HG03045 (cell line): ENCODE measurements around the gene NXPE3.
"Not testable (repeated sequence)": the region's sequence is repeated elsewhere in the genome, so short reads cannot be mapped to it uniquely, and the experiment has no call there.

Experiments used
- ATAC-seq: cut with Tn5 transposase; IDR thresholded peaks from one replicate; pipeline ENCODE4 v1.9.1; 2021; ENCODE audit warnings: mild to moderate bottlenecking, moderate library complexity; ENCODE audit not compliant: unreplicated experiment

NXPE3 gene

GRCh38 chr3:101851072-101851770 lies 72.2 kb downstream of the NXPE3 start:
- ATAC-seq: no peak

- no peak for ATAC-seq
Measured at GRCh38 chr3:101851850-101852714, 73.1 kb downstream of the NXPE3 start.

- ATAC-seq: no peak
Measured at GRCh38 chr3:101852983-101853840, 74.2 kb downstream of the NXPE3 start.

DNA sequence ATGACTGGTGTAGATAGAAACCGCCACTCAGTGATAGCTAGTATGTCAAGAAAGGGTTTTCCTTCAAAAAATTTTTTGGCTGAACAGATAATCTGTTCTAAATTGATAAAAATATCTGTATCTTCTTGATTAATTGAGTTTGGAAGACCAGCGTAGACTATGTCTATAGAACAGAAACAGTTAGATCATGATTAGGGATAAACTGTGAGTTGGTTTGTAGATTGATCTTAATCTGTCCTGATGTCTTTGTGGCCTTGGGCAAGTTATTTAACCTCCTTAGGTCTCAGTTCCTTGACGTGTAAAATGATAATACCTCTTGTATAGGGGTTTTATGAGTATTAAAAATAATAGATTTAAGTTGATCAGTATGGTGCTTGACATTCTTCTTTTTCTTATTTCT lies 75.0 kb downstream of the NXPE3 start:
- no peak for ATAC-seq

DNA sequence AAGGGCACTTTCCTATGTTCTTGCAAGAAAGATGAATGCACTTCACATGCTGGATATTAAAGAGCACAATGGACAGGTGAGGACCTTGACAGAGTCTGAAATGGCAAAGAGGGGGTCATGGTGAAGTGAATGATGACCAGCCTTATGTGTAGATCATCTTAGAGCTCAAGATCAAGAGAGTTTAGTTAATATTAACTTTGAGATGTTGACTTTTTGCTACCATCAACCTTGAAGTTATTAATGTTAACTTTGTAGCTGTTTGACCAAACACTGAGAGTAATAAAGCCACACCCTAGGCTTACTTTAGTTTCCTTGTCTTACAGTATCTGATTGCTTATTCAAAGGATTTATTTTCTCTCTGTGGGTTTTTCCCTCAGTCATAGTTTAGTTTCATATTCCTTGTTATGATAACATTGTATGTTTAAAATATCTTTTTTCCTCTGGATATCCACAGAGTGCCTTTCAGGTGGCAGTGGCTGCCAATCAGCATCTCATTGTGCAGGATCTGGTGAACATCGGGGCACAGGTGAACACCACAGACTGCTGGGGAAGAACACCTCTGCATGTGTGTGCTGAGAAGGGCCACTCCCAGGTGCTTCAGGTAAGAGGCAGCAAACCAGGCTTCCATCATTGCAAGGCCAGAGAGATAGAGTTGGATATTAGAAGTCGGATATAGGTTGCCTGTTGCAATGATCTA lies 75.7 kb downstream of the NXPE3 start:
- ATAC-seq: no peak

- ATAC-seq: no peak
Measured at GRCh38 chr3:101857301-101857741, 78.3 kb downstream of the NXPE3 start.

DNA sequence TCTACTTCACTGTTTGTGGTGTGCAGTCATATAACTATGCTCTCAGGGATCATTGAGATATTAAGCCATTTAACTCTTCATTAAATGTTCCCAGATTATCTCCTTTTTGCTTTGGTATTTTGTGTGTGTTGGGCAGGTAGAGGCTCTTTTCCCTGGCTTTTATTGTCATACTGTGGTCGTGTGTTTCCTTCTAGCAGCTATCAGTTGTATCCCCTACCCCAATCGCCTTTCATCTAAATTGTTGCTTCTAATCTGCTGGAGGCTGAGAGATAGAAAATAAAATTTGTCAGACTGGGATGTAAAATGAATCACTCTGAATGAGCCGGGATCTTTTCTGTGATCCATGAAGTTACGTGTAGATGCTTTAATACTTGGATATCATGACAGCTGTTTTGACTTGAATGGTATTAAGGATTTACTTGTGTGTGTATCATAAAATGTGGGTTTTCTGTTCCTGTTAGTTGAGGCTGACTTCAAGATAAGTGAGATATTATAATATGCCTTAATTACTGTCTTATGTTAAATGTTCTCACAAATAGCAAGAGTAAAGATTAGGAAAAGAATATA lies 79.5 kb downstream of the NXPE3 start:
- no peak for ATAC-seq

- ATAC-seq: no peak
Measured at GRCh38 chr3:101859882-101860448, 81.0 kb downstream of the NXPE3 start.

DNA sequence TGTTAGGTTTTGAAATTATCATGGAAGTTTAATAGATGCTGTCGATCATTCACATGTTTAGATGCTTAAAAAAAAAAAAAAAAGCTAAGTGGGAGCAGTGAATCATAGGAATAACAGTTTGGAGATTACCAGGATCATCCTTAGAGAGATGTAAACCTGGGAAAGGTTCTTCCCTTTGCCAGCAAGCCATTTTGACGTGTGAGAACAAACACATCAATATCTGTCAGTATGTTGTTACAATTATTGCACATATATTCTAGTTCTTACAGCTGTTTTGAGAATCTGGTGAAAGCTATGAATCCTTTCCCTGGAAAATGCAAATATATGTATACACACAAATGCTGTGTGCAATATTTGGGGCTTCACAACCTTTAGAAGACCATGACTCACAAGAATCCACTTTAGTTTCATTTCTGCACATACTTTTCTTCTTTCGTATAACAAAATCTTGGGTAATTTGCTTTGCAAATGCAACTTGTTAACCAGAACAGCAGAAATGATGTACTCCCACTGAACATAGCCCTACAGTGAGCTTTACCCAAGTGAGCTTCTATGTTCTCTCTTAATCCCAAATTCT lies 82.3 kb downstream of the NXPE3 start:
- peak; percentile 52 for ATAC-seq

GRCh38 chr3:101861789-101862415 lies 82.9 kb downstream of the NXPE3 start:
- peak; percentile 3 for ATAC-seq

DNA sequence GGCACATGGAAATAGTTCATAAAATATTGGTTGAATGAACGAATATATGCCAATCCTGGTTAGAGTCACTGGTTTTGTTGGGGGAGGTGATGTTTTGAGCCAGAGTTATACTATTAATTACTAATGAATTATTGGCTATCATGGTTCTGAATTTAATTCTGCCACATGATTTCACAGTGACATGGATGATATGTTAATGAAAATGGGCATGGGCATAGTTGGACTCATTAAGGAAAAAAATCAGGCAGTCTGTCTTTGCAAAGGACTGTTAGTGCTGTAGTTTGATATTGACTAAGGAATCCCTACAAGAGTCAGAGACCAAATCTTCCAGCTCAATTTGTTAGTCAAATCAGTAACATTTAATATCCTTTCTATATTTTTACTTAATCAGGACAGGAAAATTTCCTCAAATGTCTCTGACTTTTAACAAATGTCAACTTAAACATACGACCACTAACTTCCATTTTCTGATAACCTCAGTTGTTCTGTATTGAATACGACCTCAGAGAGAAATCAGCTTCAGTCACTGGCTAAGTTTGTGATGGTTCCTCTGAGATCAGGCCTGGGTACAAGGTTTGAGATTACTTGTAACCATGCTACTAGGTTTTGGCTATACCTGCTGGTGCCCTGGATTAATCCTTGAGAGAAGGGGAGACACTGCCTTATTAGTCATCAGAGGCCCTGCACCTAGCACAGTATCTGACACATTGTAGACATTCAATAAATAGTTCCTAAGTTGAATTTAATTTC lies 83.6 kb downstream of the NXPE3 start:
- ATAC-seq: no peak

GRCh38 chr3:101864926-101865325 lies 85.9 kb downstream of the NXPE3 start:
- not testable (repeated sequence) for ATAC-seq

DNA sequence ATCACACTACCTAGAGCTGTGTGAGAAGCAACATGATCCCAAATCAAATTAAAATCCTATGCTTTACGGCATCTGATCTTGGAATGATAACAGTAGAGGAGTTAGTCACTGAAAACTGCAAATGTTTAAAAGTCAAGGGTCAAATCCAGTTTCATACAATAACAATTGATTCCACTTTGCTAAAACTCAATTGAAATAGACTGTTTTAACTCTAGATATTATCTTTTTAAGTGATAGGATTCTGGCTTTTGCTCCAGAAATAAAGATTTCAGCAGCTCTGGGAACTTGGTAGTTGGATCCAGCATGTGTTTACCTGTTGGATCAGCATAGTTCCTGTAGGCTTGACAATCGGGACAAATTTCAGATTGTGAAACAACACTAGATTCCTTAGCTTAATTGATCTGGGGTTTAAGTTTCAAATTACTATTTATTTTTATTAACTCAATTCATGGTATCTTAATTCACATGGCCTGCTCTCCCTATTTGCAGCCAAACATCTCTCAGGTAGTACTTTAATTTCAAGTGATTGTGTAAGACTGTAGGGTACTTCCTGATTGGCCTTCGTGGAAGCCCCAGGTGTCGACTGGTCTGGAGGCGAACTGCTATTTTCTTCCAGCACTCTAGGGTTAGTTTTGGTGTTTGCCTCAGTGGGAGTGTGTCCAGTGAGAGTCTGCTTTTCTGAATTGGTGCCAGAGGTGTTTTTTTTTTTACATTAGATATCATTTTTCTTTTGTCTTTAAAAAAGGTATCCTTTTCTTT lies 86.9 kb downstream of the NXPE3 start:
- ATAC-seq: no peak

DNA sequence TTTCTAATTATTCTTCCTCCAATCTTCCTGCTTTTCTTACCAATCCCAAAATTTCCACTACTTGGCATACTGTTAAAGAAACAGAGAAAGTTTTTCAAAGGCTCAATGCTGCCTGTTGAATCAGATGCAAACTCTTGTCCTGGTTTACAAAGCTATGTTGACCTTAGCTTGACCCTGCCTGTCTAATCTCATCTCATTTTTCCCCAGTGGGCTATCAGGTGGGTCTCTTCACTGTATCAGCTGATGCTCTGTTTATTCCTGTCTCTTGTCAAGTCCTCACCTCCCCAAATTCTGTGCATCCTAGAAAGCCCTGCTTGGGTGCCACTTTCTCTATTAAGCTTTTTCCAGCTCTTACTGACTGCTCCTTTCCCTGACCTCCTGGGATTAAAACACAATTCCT lies 88.5 kb downstream of the NXPE3 start:
- no peak for ATAC-seq

DNA sequence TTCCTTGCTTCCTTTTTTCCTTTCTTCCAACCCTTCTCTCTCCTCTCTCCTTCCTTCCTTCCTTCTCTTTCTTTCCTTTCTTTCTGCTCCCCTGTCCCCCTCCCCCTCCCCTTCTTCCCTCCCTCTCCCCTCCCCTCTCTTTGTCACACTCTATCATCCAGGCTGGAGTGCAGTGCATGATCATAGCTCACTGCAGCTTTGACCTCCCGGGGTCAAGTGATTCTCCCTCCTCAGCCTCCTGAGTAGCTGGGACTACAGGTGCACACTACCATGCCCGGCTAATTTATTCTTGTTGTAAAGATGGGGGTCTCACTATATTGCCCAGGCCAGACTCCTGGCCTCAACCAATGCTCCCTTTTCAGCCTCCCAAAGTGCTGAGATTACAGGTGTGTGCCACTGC lies 89.0 kb downstream of the NXPE3 start:
- ATAC-seq: no peak

- no peak for ATAC-seq
Measured at GRCh38 chr3:101868534-101869464, 89.8 kb downstream of the NXPE3 start.

- ATAC-seq: no peak
Measured at GRCh38 chr3:101870138-101870537, 91.1 kb downstream of the NXPE3 start.
